ENCODE measurements around the gene NSUN7.
A peak's percentile ranks its signal among the peaks of the same experiment; 100 is the strongest.

Gene NSUN7

DNA sequence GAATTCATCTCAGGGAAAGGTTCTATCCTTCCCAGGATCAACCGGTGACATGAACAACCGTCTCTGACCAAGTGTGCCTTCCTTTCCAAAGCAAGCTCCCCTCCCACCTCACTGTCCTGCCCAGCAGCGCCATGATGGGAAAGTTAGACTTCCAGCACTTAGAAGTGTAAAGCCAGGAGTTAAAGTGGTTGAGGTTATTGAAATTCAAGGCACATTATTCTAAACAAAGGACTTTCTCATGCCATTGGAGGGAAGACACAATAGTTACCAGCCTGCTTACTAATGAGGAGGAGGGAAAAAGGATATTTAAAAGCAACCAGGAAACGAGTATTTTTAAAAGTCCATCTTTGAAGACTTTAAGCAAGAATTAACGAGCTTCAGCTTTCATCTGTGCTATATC, 96.8 kb downstream of the NSUN7 start:
- TF ChIP-seq, protein P1, sequence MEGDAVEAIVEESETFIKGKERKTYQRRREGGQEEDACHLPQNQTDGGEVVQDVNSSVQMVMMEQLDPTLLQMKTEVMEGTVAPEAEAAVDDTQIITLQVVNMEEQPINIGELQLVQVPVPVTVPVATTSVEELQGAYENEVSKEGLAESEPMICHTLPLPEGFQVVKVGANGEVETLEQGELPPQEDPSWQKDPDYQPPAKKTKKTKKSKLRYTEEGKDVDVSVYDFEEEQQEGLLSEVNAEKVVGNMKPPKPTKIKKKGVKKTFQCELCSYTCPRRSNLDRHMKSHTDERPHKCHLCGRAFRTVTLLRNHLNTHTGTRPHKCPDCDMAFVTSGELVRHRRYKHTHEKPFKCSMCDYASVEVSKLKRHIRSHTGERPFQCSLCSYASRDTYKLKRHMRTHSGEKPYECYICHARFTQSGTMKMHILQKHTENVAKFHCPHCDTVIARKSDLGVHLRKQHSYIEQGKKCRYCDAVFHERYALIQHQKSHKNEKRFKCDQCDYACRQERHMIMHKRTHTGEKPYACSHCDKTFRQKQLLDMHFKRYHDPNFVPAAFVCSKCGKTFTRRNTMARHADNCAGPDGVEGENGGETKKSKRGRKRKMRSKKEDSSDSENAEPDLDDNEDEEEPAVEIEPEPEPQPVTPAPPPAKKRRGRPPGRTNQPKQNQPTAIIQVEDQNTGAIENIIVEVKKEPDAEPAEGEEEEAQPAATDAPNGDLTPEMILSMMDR (IDR thresholded peaks at IDR 0.05; ENCODE audit: extremely low read depth, missing control alignments), result no peak

DNA sequence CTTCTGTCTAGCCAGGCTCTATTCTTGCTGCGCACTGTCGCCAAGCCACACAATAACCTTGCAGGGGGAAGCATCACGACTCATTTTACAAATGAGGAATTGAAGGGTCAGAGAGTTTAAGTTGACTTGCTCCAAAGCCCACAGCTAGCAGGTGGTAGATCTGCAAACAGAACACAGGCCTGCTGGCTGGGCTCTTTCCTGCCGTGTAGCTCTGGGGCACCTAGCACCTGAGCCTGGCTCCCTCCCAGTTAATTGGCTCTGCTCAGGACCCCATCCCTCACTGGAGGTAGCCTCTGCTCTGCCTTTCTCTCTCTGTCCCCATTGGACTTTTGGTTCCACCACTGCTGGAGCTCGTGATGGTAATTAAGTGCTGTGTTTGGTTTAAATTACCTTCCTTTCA, 98.5 kb downstream of the NSUN7 start:
- DNase-seq (ENCODE audit: low spot score), result no peak

More for the DNA sequence above, 96.8 kb downstream of the NSUN7 start:
- DNase-seq (ENCODE audit: low spot score), result no peak

DNA sequence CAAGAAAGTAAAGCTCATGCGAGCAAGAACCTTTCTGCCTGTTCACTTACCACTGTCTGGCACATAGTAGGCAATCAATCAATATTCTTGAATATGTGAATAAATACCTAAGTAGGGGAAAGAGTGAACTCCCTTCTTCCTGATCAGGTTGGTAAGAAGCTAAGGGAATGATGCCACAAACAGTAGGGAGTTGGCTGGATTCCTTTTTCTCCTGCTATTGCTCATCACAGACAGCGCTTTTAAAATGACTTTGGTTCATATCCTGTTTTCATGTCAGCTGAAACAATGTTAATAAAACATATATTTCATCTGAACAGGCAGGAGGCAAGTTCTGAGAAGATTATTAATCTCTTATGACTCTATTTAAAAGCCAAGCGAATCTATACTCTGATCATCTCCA, 99.2 kb downstream of the NSUN7 start:
- TF ChIP-seq, protein P1 (IDR thresholded peaks at IDR 0.05; ENCODE audit: extremely low read depth, missing control alignments), result no peak
- DNase-seq (ENCODE audit: low spot score), result no peak

More for the DNA sequence above, 98.5 kb downstream of the NSUN7 start:
- TF ChIP-seq, protein P1 (IDR thresholded peaks at IDR 0.05; ENCODE audit: extremely low read depth, missing control alignments), result no peak

DNA sequence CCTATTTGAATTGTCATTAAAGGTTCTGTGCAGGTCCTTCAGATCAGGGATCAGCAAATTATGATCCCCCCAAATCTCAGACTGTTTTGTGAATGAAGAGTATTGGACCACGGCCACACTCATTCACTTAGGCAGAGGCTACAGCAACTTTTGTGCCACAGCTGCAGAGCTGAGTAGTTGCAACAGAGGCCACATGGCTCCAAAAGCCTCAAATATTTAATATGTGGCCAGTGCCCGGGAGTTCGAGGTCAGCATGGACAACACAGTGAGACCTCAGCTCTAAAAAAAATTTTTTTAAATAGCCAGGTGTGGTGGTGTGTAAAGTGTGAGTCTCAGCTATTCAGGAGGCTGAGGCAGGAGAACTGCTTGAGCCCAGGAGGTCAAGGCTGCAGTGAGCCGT, 100.7 kb downstream of the NSUN7 start:
- TF ChIP-seq, protein P1 (IDR thresholded peaks at IDR 0.05; ENCODE audit: extremely low read depth, missing control alignments), result no peak
- DNase-seq (ENCODE audit: low spot score), result no peak

DNA sequence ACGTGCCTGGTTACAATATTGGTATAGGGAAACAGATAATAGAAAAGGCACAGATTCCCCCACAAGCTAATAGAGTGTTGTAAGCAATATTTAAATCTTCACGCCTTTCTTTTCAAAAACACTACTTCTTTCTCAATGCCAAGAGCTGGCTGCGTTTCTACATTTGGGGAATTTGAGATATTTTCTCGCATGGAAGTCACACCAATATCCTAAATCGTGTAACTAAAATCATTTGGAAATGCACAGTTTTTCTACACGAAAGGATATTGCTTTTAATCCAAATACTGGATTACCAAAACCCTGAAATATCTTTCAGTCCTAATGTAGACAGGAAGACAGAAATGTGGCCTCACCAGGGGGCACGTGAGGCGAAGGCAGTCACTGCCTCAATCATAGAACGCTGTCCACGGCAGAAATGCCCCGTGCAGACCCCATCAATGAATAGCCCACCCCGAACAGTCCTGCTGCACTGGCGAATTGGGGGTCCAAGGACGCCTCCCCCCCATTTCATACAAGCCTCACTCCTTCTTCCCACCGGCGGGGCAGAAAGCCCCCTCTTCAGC, 106.6 kb downstream of the NSUN7 start:
- TF ChIP-seq, protein P1 (IDR thresholded peaks at IDR 0.05; ENCODE audit: extremely low read depth, missing control alignments), result no peak
- DNase-seq (ENCODE audit: low spot score), result no peak

DNA sequence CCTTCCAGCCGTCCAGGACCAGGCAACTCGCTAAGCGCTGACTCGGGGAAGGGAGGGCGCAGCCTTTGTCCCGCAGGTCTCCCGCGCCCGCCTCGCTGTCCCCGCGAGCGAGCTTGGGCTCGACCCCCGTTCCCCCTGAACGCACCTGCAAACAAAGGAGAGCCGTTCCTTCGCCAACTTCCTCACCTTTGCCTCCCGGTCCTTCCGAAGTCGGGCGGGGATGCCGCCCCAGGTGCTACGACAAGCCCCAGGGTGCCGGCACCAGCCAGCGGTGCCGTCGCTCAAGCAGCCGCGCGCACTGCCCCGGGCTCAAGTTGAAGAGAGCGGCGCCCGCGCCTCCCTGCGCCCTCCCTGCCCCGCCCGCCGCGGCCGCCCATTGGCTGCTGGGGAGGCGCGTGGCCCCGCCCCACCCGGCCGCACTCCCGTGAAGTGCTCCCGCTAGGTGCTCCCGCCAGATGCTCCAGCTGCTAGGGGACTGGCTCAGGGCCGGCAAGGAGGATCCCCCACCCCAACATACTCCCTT, 107.1 kb downstream of the NSUN7 start:
- TF ChIP-seq, protein P1 (IDR thresholded peaks at IDR 0.05; ENCODE audit: extremely low read depth, missing control alignments), result no peak
- DNase-seq (ENCODE audit: low spot score), result peak; percentile 82

DNA sequence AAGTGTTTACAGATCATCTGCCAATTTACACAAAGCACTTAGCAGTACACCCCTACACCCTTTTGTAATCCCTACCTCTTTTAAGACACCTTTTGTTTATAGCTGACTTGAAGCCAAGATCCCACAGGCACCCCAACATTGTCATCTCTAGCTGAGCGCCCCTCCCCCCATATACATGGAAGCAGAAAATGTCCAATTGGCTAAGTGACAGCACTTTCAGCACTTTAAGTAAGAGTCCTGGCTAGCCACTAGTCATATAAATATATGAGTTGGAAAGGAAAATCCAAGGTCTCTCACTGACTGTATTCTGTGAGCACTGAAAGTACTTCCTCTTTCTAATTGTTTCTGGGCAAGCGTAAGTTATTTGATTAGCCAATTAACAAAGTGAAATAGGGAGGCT, 108.2 kb downstream of the NSUN7 start:
- no peak for DNase-seq (ENCODE audit: low spot score)
- TF ChIP-seq, protein P1 (IDR thresholded peaks at IDR 0.05; ENCODE audit: extremely low read depth, missing control alignments), result no peak

All from GM20000 (cell line).